Activated T-cell treated with anti-CD3 and anti-CD28 coated beads, Interleukin-2, amount 50 U/mL, for 1 hour (primary cell): ENCODE measurements around the gene LIPC.

Experiments
- DNase-seq: peaks from one replicate; pipeline ENCODE4 v3.0.0-alpha.2; 2020

LIPC gene

DNA sequence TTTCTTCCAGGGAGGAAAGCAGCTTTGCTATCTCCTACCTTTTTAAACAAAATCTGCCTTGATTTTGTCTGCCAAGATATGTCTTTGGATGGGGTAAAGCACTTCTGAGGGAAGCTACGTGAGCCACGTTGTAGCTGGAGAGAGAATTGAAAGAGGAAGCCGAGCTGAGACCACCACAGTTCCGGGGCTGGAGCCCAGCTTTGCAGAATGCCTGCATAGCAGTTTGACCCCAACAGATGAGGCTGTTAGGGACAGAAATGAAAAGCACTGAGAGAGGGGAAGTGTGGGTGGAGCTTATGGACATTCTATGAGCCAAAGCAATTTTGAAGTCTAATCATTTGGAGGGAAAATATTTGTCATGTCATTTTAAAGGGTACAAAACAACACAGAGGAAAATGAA is 45.4 kb downstream of the LIPC start:
- no peak for DNase-seq

DNA sequence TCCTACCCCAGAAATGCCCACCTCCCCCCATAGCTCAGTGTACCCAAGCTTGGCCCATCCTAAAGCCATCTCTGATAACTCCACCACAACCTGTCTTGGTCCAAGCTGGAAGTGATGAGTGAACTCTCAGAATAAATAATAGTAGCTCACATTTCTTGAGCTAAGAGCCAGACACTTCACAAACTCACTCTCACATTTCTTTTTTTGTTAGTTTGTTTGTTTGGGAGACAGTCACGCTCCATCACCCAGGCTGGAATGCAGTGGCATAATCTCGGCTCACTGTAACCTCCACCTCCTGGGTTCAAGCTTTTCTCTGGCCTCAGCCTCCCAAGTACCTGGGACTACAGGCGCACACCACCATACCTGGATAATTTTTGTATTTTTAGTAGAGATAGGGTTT is 46.2 kb downstream of the LIPC start:
- DNase-seq: no peak

DNA sequence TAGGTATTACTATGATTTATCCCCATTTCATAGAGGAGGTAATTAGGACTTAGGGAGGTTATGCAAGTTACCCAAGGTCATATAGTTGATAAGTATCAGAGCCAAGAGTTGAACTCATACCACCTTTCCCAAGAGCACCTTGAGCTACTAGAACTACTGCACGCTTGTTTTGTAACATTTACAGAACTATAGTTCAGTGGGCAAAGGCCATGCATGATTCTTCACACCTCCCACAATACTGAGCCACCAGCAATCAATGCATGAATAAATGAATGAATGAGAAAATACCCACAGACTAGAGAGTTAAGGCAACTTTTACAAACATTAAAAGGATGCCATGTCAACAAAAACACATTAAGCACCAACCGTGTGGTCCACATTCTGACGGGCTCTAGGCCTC is 46.8 kb downstream of the LIPC start:
- no peak for DNase-seq

DNA sequence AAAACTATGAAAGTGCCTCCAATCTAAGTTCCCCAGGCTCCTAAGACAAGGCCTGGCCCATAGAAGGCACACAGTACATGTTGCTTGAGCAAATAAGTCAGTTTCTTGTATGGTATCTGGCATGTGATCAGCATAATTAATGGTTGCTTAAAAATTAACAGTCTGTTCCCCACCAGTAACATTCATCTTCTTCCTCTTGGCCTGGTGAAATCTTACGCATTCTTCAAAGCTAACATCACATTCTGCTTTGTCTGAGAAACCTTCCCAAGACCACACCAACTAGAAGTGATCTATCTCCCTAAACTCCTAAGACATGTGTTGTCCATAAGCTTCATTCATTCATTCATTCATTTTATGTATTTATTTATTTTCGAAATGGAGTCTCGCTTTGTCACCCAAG is 48.1 kb downstream of the LIPC start:
- no peak for DNase-seq

DNA sequence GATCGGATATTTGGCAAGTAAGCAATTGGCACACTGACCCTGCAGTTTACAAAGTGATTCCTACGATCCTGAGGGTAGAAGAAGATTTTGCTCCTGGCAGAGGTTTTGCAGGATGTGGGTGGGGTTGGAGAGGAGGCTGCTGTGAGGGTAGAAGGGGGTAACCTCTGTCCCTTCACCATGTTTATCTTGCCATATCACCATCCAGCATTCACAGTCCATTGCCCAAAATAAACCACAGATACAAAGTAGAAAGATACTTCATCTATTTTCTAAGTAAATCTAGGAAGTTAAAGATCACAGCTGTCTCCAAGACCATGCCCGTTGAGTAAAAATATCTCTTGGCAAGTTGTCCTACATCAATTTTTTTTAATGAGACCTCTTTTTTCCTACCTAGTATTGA is 51.6 kb downstream of the LIPC start:
- DNase-seq: no peak

DNA sequence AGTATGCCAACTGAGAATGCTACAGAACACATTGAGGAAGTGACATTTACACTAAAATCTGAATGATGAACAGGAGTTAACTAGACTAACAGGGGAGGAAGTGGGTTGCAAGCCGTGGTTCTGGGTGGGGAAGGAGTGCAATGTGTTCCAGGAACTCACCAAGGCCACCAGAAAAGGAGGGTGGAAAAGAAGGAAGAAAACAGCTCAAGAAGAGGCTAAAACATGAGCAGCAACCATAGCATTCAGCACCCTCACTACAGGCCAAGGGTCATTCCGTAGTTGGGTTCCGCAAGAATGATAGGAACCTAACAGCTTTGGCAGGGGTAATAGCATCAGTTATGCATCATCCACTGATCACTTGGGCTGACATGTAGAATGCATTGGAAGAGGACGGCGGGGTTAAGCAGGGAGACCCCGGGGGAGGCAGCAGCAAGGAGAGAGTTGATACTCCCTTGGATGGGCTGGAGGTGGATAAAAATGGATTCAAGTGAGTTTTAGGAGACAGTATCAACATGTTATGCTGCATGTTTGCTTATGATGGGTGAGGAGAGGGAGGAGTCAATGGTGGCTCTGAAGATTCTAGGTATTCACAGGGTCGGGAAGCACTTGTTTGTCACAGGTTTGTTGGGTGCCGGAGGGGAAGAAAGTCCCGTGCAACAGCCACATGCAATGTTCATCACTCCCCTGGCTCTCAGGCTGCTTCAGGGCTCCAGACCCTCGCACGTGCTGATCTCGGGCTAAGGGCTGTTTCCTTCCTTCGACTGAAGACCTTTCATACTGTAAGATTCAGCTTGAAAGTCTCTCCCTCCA is 53.2 kb downstream of the LIPC start:
- DNase-seq: no peak

DNA sequence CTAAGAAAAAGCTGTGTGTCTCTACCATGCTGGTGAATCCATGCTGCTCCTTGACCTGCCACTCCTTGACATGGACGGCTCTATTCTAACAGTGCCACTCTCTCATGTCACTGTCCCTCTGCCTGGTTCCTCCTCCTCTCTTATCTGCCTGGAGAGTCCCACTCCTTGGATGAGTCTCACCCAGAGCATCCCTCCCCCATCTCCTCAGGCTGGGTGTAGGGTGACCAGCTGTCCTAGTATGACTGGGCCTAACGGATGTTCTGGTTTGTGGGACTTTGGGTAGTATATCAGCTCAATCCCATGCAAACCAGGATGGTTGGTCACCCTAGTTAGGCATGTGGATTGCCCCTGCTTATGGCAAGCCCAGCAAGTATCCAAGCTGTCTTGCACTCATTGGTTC is 54.3 kb downstream of the LIPC start:
- no peak for DNase-seq

DNA sequence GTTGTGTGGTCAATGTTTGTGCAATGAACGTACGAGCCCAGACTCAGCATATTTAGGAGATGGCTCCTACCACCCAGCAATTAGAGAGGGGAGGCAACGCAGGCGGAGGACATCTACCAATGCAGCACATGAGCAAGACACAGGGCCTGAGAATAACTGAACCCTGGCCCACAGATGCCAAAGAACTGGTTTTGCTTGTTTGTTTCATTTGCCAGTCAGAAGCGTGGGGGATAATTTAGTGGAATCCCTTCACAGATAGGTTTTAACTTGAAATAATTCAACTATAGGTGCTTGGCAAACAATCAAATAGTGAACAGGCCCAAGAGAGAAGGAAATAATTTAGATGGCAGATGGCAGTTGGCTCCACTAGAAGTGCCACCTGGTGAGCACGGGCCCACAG is 54.8 kb downstream of the LIPC start:
- DNase-seq: no peak

DNA sequence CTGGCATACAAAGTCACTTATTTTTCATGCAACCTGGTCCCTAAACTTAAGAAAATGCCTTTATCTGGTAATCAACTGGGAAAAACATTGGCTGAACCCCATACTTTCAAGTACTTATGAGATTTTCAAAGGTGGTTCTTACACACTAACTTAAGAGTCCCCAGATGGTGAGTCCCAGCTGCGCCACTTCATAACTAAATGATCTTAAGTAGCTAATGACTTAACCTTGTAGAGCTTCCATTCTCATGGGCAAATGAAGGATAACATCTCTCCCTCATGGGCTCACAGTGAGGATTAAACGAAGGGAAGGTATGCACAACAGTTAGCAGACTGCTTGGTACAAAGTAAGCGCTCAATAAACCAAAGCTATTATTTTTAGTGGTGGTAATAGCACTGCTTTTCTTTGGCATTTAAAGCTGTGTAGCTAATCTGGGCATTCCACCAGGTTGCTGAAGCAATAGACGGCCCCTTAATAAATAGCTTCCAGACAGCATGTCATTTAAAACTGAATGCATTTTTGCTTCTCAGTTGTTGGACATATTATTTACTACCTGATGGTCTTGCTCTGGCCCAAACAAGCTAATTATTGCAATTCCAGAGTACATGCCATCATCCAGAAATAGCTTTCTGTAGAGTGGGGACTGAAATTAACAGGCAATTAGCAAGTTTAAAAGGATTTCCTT is 55.4 kb downstream of the LIPC start:
- DNase-seq: no peak

DNA sequence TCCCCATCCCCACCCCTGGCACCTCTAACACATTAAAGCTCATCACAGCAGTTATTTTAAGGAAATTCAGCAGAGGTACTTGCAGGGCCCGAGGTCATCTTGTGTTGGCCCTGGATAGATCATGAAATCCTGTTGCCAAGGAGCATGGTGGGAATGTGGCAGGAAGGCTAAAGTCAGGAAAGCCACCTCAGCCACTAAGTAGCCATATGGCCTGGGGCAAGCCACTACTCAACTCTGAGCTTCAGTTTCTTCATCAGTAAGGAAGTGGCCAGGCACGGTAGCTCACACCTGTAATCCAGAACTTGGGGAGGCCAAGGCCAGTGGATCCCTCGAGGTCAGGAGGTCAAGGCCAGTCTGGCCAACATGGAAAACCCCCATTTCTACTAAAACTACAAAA is 55.9 kb downstream of the LIPC start:
- no peak for DNase-seq

DNA sequence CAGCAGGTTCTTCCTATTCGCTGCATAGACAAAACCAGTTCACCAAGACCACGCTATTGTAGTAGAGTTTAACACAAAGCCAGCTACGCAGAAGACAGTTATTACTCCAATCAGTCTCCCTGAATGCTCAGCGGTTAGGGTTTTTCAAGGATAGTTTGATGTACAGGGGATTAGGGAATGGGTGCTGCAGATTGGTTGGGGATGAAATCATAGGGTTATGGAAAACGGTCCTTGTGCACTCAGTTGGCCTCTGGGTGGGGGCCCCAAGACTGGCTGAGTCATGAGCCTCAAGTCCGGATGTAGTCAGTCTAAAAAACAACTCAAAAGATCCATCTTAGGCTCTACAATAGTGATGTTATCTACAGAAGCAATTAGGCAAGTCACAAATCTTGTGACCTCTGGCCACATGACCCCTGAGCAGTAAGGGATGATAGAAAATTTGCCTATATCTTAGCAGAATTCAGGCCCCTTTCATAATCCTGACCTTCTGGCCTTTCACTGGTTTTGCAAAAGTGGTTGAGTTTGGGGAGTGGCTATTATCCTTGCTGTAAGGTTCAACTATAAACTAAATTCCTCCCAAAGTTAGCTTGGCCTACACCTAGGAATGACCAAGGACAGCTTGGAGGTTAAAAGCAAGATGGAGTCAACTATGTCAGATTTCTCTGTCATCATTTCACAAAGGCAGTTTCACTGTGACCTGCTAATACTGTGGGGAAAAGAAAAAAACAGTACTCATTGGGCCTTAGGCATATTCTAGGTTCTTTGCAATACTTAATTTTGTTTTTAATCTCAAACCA is 57.7 kb downstream of the LIPC start:
- no peak for DNase-seq

DNA sequence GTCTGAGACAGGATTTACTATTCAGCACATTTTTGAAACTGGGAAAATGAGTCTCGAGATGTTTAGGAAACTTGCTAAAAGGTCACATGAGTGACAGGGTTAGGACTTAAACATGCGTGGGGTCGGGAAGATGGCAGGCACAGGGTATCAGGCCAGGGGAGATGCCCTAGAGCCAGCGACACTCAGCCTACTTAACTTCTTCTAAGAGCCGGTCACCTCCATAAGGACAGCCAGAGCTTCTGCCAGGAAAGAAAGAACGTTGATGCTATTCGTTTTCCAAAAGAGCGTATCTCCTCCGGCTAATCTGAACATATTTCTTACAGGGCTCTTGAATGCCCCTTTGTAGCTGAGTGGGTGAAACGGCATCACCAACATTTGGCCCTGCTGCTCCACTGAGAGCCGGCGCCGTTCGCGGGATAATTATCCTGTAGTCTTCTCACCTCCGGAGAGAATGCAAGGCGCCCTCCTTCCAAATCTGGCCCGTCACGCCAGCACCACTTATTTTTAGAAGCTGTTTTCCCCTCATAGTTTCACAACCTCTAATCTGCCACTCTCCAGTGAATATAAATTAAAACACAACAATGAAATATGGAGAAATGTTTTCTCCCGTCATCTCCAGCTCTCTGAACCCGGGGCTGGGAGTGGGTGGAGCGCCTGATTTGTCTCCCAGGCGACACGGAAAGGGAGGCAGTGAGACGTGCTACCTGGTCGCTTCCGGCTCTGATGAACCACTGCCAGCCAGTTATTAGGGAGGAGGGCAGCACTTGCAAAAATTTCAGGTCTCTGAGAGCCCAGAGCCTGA is 58.5 kb downstream of the LIPC start:
- DNase-seq: no peak

DNA sequence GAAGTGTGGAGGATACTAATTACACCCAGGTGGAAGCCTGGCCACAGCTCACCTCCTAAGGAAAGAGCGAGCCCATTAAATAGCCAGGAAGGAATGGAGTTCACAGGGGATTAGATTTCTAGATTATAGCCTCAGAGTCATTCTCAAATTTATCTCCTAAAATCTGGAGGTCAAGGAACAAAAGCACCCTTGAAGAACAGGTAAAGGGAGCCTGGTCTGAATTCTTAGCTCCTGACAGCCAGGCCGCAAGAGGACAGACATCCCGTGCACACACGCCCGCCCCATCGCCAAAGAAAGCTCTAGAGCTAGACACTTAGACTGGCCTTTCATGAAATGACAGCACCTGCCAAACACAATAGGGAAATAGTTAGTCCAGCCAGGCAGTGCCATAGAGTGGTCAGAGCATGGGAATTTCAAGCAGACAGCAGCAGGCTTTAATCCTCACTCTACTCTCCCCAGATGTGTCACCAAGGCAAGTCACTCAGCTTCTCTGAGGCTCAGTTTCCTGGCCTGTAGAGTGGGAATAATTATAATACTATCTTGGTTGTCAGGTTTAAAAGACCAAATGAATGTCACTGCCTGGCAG is 59.2 kb downstream of the LIPC start:
- no peak for DNase-seq

DNA sequence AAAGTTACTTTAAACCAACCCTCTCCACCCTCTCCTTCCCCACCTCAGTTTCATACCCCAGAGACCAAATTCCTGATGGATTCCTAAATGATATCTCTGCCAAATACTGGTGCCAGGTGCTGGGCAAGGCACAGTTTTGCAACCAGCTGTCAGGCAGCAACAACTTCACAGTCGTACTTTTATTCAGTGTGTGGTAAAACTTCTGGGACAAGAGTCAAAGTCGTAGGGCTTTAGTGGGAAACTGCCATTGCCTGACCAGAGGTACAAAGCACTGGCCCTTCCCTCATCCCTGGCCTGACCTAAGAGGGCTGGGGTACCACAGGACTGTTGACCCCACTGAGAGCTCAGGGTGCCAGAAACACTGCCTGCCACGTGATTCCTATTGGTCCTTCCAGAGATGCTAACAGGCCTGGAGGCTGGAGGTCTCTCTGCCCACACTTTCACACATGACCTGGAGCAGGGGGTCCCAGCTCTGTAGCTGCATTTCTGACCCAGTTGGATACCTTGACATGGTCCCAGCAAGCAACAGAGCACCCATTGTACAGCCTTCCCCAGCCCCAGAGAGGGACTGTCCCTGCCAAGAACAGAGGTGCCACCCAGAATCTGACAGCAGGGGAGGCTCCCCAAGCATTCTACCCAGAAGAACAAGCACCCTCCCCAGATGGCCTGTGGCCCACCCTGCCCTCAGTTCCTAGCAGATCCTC is 59.9 kb downstream of the LIPC start:
- no peak for DNase-seq

DNA sequence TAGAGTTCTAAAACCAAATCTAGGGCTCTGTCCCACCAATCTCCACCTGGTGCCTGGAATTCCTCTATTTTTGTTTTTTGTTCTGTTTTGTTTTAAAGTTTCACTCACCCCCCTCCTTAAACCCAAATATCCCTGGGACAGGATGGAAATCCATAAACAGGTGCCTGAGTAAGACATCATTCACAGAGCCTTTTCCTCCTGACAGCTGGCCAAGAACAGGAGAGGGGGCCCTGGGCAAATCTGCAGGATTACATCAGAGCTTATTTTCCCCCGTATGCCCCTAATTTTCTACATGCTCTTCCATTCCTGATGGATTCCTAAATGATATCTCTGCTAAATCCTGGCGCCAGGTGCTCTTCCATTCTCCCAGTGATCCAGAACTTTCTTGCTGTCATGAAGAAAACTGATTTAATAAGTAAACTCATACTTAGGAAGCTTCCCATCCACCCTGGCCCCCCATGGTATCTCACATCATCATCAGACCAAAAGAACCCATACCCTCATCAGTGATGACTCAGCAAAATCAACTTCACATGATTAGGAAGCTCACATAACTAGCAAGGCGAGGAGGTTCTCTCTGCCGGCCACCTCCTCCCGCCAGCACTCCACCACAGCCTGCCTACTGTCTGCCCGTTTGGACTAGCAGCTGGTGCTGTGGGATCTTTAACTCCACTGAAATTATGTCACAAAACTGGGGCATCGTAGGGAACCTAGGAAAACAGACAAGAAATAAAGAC is 61.0 kb downstream of the LIPC start:
- DNase-seq: no peak

DNA sequence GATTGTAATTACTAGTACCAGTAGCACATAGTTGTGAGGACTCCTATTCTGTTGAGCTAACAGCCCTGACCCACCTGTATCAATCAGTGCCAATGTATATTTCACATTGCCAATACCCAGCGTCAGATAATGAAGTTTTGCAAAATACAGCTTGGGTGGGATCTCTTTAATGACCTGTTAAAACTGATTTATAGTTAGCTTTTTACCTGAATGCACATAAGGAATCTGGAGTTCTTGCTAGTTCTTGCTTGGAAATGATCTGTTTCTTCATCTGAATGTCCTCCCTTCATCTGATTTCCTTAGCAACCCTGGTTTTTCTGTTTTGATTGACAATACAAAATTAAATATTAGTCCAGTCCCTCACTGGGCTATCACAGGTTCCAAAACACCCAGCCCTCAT is 62.8 kb downstream of the LIPC start:
- no peak for DNase-seq

DNA sequence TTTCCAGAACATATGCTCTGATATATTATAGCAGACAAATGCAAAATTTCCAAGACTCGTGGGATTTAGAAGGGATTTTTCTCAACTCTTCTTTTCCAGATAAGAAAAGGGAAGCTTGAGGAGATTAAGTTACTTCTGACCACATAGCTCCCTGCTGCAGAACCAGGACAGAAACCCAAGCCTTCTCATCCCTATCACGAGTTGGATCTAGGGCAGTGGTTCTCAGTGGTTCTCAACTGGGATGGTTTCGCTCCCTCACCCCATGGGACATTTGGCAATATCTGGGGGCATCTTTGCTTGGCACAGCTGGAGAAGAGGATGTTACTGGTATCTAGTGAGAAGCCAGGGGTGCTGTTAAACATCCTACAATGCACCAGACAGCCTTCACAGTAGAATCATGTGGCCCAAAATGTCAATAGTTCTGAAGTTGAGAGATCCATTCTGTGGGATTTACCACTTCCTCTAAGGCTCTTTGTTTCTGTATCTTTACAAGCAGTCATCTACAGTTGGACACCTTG is 64.2 kb downstream of the LIPC start:
- DNase-seq: no peak

DNA sequence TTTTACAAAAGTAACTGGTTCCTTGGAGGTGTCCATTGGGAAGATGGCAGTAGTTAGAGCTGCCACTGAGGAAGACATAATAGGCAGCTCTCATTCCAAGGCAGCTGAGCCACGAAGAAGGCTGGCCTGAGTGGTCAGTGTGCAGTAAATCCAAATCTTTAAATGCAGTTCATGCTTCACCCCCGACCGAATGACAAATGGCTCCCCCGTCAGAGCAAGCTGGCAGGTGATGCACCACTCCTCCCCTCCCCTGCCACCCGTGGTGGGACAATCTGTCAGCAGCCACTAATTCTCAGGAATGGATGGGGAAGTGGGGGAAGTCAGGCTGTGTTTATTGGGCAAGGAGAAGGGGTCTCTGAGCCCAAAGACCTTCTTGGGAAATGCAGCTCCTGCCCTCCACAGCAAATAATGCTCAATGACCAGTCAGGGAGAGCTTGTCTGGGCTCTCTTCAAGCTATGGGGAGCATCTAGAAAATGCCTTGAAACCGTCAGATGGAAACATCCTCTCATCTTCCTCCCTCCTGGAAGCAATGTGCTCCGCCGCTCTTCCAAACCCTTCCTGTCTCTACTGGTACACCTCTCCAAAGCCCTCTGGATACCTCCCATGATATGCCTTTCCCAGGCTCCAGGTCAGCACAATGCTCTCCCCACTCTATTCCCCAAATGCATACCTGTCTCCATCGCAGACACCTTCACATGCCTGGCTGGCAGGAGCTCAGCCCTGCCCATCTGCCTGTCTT is 65.4 kb downstream of the LIPC start:
- DNase-seq: no peak

DNA sequence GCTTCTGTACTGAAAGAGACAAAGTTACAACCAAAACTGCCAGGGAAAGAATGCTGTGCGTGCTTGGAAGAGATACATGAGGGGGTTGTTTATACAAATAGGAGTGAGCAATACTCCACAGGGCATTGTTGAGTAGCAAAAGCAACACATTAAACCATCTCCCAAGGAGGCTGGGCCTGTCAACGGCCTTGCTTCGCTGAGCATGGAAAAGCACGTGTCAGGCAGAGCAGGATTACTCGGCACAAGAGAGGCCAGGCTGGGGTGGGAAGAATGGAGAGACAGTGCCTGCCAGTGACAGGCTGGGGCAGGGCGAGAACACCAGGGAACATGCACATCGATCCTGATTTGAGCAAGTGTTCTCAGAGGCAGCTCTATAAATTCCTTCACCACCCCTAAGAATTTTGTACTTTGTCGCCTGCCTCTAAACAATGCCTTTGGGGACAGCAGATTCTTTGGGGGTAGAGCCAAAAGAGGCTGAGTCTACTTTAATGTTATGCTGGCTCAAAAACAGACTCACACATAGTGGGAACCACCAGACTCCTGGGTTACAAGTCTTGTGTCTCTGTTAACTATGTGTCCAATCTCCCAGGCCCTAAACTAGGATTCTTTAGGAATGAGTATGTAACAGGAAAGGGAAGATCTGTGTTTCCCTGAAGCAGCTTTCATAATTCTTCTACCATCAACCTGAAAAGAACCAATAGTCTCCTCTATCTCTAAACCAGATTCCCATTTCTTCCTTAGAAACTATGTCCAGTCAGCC is 67.2 kb downstream of the LIPC start:
- no peak for DNase-seq

DNA sequence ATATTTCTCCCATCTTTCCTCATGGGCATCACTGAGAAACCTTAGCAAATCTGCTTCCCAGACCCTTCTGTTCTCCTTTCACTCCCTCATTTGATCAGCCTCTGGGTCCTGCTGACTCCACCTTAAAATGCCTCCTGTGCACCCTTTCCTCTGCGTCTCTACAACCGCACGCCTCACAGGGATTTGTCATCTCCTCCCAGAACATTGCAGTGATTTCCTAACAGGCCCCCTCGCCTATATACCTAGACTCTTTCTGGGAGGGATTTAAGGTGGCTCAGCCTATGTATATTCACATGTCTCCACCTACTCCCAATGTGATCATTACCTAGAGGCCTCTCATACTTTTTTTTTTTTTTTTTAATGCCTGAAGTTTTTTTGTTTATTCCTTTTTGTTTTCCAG is 69.2 kb downstream of the LIPC start:
- no peak for DNase-seq
